Astrocyte (in vitro differentiated cells and primary cell): Measurements from ENCODE around the gene POLDIP3.

Experiments used
- EZH2 ChIP-seq: IDR thresholded peaks from 2 replicates; pipeline ENCODE4 v1.6.1; 2012; ENCODE audit warnings: mild to moderate bottlenecking, low read length, inconsistent platforms; ENCODE audit not compliant: insufficient read depth
- TF ChIP-seq, protein P1 (sequence below): IDR thresholded peaks from 2 replicates; pipeline ENCODE4 v1.5.1; 2011; ENCODE audit warnings: low read depth, mild to moderate bottlenecking, inconsistent platforms, low read length, moderate library complexity; ENCODE audit not compliant: insufficient read depth

DNA sequence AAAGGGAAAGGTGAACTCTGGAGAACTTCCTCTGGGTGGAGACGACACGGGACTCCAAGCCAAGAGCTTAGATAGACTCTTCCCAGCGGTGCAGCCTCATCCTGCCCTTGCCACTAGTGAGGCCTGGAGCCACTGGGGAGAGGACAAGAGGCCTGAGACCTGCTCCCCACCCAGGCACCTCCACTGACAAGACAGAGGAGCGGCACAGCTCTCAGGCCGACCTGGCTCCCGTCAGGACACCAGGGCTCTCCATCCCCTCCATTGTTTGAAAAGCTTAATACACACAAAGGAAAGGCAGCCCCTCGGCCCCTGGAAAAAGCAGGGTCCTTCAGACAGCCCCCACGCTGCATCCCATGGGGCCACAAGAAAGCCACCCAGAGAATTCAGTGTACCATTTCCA, 29.6 kb downstream of the POLDIP3 start:
- TF ChIP-seq, protein P1, sequence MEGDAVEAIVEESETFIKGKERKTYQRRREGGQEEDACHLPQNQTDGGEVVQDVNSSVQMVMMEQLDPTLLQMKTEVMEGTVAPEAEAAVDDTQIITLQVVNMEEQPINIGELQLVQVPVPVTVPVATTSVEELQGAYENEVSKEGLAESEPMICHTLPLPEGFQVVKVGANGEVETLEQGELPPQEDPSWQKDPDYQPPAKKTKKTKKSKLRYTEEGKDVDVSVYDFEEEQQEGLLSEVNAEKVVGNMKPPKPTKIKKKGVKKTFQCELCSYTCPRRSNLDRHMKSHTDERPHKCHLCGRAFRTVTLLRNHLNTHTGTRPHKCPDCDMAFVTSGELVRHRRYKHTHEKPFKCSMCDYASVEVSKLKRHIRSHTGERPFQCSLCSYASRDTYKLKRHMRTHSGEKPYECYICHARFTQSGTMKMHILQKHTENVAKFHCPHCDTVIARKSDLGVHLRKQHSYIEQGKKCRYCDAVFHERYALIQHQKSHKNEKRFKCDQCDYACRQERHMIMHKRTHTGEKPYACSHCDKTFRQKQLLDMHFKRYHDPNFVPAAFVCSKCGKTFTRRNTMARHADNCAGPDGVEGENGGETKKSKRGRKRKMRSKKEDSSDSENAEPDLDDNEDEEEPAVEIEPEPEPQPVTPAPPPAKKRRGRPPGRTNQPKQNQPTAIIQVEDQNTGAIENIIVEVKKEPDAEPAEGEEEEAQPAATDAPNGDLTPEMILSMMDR: no peak
- TF ChIP-seq EZH2: no peak
